GM23338 (cell line): ENCODE measurements around the gene ACOX1. TPM values are rescaled to one million over a fixed set of nuclear protein-coding genes. Genes with fewer than 3 reads are reported as not detected.
"Not testable (repeated sequence)": the region's sequence is repeated elsewhere in the genome, so short reads cannot be mapped to it uniquely, and the experiment has no call there.

Experiments used
- ATAC-seq: fragments of 200-7000 bp; cut with Tn5 transposase; 3 replicates; pipeline ENCODE4 v1.9.1; 2020
- DNase-seq: peaks from one replicate; pipeline ENCODE4 v3.0.0-alpha.2; 2015; ENCODE audit warnings: low spot score
- H2AFZ ChIP-seq: fragments of 200-600 bp; sonication (generic); 2 replicates; pipeline ENCODE4 v1.8.0; 2016; ENCODE audit warnings: antibody characterized with exemption, mild to moderate bottlenecking, moderate library complexity
- H3F3A ChIP-seq: fragments of 200-600 bp; sonication (generic); replicated peaks from 2 replicates; pipeline ENCODE4 v1.8.0; 2017; ENCODE audit warnings: antibody characterized with exemption, mixed run types, low read depth
- H3K27ac ChIP-seq: fragments of 200-600 bp; sonication (generic); 2 replicates; pipeline ENCODE4 v1.6.1; 2016; ENCODE audit warnings: low read depth
- H3K27me3 ChIP-seq: fragments of 200-600 bp; sonication (generic); 2 replicates; pipeline ENCODE4 v1.8.0; 2016; ENCODE audit warnings: mild to moderate bottlenecking, mixed run types, moderate library complexity; ENCODE audit not compliant: insufficient read depth
- H3K36me3 ChIP-seq: fragments of 200-600 bp; sonication (generic); 2 replicates; pipeline ENCODE4 v1.8.0; 2016; ENCODE audit warnings: mild to moderate bottlenecking; ENCODE audit not compliant: insufficient read depth
- H3K4me1 ChIP-seq: fragments of 200-600 bp; sonication (generic); 2 replicates; pipeline ENCODE4 v1.8.0; 2016; ENCODE audit warnings: mild to moderate bottlenecking, moderate library complexity; ENCODE audit not compliant: insufficient read depth
- H3K4me2 ChIP-seq: fragments of 200-600 bp; sonication (generic); 2 replicates; pipeline ENCODE4 v1.7.1; 2017; ENCODE audit warnings: mixed run types
- H3K4me3 ChIP-seq: fragments of 200-600 bp; sonication (generic); 2 replicates; pipeline ENCODE4 v1.6.1; 2016; ENCODE audit warnings: mixed run types
- H3K79me2 ChIP-seq: fragments of 200-600 bp; sonication (generic); replicated peaks from 2 replicates; pipeline ENCODE4 v1.8.0; 2017; ENCODE audit warnings: mild to moderate bottlenecking; ENCODE audit not compliant: insufficient read depth
- H3K9me2 ChIP-seq: fragments of 200-600 bp; sonication (generic); 2 replicates; pipeline ENCODE4 v1.8.0; 2017; ENCODE audit not compliant: insufficient read depth
- H4K20me1 ChIP-seq: fragments of 200-600 bp; sonication (generic); replicated peaks from 2 replicates; pipeline ENCODE4 v1.8.0; 2017; ENCODE audit warnings: mild to moderate bottlenecking; ENCODE audit not compliant: insufficient read depth
- H3K27ac Mint-ChIP-seq: 2 replicates; pipeline ENCODE4 v1.8.0; 2020; ENCODE audit warnings: inconsistent platforms, mild to moderate bottlenecking, moderate library complexity, mixed read lengths
- H3K27me3 Mint-ChIP-seq: 3 replicates; pipeline ENCODE4 v1.8.0; 2022; ENCODE audit warnings: low read depth, mild to moderate bottlenecking, moderate library complexity, mixed read lengths, inconsistent platforms; ENCODE audit not compliant: insufficient read depth, poor library complexity
- H3K36me3 Mint-ChIP-seq: 3 replicates; pipeline ENCODE4 v1.8.0; 2021; ENCODE audit warnings: low read depth, mild to moderate bottlenecking, inconsistent platforms, moderate library complexity, mixed read lengths
- H3K4me1 Mint-ChIP-seq: 3 replicates; pipeline ENCODE4 v1.8.0; 2020; ENCODE audit warnings: mild to moderate bottlenecking, inconsistent platforms, mixed read lengths
- H3K4me3 Mint-ChIP-seq: 3 replicates; pipeline ENCODE4 v1.8.0; 2021; ENCODE audit warnings: moderate library complexity, mild to moderate bottlenecking, inconsistent platforms, mixed read lengths
- H3K9me3 Mint-ChIP-seq: 3 replicates; pipeline ENCODE4 v1.8.0; 2020; ENCODE audit warnings: moderate library complexity, mild to moderate bottlenecking, inconsistent platforms, mixed read lengths
- CREB1 ChIP-seq: fragments of 250-450 bp; sonication (Bioruptor Pico); IDR thresholded peaks from 2 replicates; pipeline ENCODE4 v1.5.0; 2020; ENCODE audit warnings: low read depth, mild to moderate bottlenecking, moderate library complexity
- EZH2 ChIP-seq: fragments of 200-600 bp; sonication (generic); IDR thresholded peaks from one replicate; pipeline ENCODE4 v1.8.0; 2017; ENCODE audit warnings: antibody characterized with exemption, mild to moderate bottlenecking, low read depth; ENCODE audit not compliant: unreplicated experiment
- EZH2phosphoT487 ChIP-seq: fragments of 200-600 bp; sonication (generic); IDR thresholded peaks from one replicate; pipeline ENCODE4 v1.8.1; 2018; ENCODE audit warnings: antibody characterized with exemption; ENCODE audit not compliant: unreplicated experiment
- JUNB ChIP-seq: IDR thresholded peaks from one replicate; pipeline ENCODE4 v1.6.1; 2016; ENCODE audit warnings: antibody characterized with exemption; ENCODE audit not compliant: unreplicated experiment
- NANOG ChIP-seq: IDR thresholded peaks from 2 replicates; pipeline ENCODE4 v1.6.1; 2016; ENCODE audit warnings: antibody characterized with exemption, borderline replicate concordance
- POLR2AphosphoS5 ChIP-seq: IDR thresholded peaks from 2 replicates; pipeline ENCODE4 v1.6.1; 2016; ENCODE audit warnings: antibody characterized with exemption, low read depth
- STAT1 ChIP-seq: IDR thresholded peaks from one replicate; pipeline ENCODE4 v1.6.1; 2016; ENCODE audit warnings: antibody characterized with exemption; ENCODE audit not compliant: unreplicated experiment
- ZNF114 ChIP-seq: fragments of 250-450 bp; sonication (Bioruptor Pico); IDR thresholded peaks from 2 replicates; pipeline ENCODE4 v1.5.0; 2020; ENCODE audit warnings: mild to moderate bottlenecking, moderate library complexity
- polyA plus RNA-seq: library from polyadenylated mRNA; unstranded; fragments of >200 nt; fragmentation: Nextera tagmentation; extraction: Ambion mirVana; gene quantifications from 2 replicates; pipeline ENCODE4 v1.2.1, GENCODE V29; 2016
- total RNA-seq: library from RNA; depleted of rRNA; stranded (reverse); fragments of >200 nt; shearing (Covaris generic); gene quantifications from 2 replicates; pipeline ENCODE4 v1.2.3, GENCODE V29; 2014
- TF ChIP-seq, protein P1 (sequence below): IDR thresholded peaks from 2 replicates; pipeline ENCODE4 v1.6.1; 2016; ENCODE audit warnings: antibody characterized with exemption
- TF ChIP-seq, protein P2 (sequence below), 2 experiments: fragments of 200-600 bp in 1 of 2; sonication (generic) in 1 of 2; conservative IDR thresholded peaks; 2 replicates each; pipeline versions ENCODE4 v1.5.1 to v1.6.1; 2016 to 2017; ENCODE audit warnings: antibody characterized with exemption in 2 of 2, low read depth in 2 of 2, mild to moderate bottlenecking in 2 of 2, moderate library complexity in 1 of 2
- TF ChIP-seq, protein P3 (sequence below): IDR thresholded peaks from one replicate; pipeline ENCODE4 v1.6.1; 2018; ENCODE audit warnings: antibody characterized with exemption; ENCODE audit not compliant: unreplicated experiment

Gene ACOX1
- total and polyA plus RNA-seq, 2 experiments from 2014 or later = 12.8 to 32.9 TPM

DNA sequence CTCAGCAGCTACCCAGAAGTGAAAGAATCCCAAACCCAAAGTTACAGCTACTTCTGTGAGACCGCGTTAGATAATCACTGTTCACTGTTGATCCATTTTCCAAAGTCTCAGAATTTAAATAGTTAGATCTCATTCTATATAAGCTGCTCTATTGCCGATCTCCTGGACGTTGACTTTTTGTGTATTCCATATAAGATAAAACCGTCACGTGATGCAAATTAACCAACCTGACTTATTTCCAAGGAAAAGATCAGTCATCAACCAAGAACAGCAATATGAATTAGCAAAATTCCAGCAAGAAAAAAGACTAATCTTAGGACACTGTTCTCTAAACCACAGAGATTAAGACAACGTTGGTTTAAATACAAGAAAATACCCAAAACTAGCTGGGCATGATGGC is 8.3 kb downstream of the ACOX1 start (continued):
- TF ChIP-seq, protein P1, sequence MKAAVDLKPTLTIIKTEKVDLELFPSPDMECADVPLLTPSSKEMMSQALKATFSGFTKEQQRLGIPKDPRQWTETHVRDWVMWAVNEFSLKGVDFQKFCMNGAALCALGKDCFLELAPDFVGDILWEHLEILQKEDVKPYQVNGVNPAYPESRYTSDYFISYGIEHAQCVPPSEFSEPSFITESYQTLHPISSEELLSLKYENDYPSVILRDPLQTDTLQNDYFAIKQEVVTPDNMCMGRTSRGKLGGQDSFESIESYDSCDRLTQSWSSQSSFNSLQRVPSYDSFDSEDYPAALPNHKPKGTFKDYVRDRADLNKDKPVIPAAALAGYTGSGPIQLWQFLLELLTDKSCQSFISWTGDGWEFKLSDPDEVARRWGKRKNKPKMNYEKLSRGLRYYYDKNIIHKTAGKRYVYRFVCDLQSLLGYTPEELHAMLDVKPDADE = no peak

DNA sequence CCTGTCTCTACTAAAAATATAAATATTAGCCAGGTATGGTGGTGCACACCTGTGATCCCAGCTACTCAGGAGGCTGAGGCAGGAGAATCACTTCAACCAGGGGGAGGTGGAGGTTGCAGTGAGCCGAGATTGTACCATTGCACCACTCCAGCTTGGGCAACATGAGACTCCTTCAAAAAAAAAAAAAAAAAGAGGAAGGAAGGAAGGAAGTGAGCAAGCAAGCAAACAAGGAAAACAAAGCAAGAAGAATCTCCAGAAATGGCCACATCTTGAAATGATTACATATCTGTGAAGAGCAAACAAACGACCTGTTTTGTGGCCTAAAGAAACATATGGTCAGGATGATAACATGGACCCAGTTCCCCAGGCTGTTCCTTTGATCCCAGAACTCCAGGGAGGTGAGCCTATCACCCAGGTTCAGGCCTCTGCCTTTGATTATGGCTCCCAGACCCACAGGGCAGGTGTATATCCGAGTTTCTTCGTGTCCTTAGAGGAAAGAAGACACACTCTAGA is 8.9 kb downstream of the ACOX1 start:
- Histone ChIP-seq H3K4me2 (no peak overlapping the region), H3K4me1 (no peaks in the 10 kb centered on the region), H3K27ac (peak overlapping the region; percentile 46), H3K27me3 (no peaks in the 10 kb centered on the region), H3K79me2 (peaks cover 86% of the 10 kb centered on the region), H3F3A (0 out of 2 replicates have a peak, but pooled peaks cover 2% of the 10 kb centered on the region), H4K20me1 (peaks cover 12% of the 10 kb centered on the region; the same call in 1 of the 2 replicates), H2AFZ (no peak overlapping the region), H3K36me3 (no peaks in the 10 kb centered on the region), H3K9me2 (no peaks in the 10 kb centered on the region), H3K4me3 (no peak overlapping the region)
- H3K4me1 Mint-ChIP-seq = no peaks in the 10 kb centered on the region
- H3K4me3 Mint-ChIP-seq = no peak overlapping the region
- TF ChIP-seq POLR2AphosphoS5 (no peak), ZNF114 (CRISPR knock-in tag) (no peak), NANOG (no peak), JUNB (no peak), STAT1 (no peak), EZH2phosphoT487 (no peak), EZH2 (no peak), CREB1 (no peak)
- TF ChIP-seq, protein P2, sequence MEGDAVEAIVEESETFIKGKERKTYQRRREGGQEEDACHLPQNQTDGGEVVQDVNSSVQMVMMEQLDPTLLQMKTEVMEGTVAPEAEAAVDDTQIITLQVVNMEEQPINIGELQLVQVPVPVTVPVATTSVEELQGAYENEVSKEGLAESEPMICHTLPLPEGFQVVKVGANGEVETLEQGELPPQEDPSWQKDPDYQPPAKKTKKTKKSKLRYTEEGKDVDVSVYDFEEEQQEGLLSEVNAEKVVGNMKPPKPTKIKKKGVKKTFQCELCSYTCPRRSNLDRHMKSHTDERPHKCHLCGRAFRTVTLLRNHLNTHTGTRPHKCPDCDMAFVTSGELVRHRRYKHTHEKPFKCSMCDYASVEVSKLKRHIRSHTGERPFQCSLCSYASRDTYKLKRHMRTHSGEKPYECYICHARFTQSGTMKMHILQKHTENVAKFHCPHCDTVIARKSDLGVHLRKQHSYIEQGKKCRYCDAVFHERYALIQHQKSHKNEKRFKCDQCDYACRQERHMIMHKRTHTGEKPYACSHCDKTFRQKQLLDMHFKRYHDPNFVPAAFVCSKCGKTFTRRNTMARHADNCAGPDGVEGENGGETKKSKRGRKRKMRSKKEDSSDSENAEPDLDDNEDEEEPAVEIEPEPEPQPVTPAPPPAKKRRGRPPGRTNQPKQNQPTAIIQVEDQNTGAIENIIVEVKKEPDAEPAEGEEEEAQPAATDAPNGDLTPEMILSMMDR (conservative IDR thresholded peaks at IDR 0.05; ENCODE audit: low read depth in 2 of 2) = no peak
- TF ChIP-seq, protein P3, sequence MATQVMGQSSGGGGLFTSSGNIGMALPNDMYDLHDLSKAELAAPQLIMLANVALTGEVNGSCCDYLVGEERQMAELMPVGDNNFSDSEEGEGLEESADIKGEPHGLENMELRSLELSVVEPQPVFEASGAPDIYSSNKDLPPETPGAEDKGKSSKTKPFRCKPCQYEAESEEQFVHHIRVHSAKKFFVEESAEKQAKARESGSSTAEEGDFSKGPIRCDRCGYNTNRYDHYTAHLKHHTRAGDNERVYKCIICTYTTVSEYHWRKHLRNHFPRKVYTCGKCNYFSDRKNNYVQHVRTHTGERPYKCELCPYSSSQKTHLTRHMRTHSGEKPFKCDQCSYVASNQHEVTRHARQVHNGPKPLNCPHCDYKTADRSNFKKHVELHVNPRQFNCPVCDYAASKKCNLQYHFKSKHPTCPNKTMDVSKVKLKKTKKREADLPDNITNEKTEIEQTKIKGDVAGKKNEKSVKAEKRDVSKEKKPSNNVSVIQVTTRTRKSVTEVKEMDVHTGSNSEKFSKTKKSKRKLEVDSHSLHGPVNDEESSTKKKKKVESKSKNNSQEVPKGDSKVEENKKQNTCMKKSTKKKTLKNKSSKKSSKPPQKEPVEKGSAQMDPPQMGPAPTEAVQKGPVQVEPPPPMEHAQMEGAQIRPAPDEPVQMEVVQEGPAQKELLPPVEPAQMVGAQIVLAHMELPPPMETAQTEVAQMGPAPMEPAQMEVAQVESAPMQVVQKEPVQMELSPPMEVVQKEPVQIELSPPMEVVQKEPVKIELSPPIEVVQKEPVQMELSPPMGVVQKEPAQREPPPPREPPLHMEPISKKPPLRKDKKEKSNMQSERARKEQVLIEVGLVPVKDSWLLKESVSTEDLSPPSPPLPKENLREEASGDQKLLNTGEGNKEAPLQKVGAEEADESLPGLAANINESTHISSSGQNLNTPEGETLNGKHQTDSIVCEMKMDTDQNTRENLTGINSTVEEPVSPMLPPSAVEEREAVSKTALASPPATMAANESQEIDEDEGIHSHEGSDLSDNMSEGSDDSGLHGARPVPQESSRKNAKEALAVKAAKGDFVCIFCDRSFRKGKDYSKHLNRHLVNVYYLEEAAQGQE = no peak
- H3K27me3 Mint-ChIP-seq = peaks cover 1% of the 10 kb centered on the region
- H3K27ac Mint-ChIP-seq = no peak overlapping the region
- ATAC-seq (no peak), DNase-seq (no peak)
- H3K9me3 Mint-ChIP-seq = no peaks in the 10 kb centered on the region
- H3K36me3 Mint-ChIP-seq = peaks cover 28% of the 10 kb centered on the region

DNA sequence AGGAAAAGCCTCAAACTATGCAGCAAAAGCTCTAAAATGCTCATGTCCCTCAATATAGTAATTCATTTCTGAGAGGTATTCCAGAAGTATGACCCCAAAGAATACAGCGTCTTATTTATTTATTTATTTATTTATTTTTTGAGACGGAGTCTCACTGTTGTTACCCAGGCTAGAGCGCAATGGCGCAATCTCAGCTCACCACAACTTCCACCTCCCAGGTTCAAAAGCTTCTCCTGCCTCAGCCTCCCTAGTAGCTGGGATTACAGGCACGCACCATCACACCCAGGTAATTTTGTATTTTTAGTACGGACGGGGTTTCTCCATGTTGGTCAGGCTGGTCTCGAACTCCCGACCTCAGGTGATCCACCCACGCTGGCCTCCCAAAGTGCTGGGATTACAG is 9.9 kb downstream of the ACOX1 start:
- not testable (repeated sequence) for H3K27me3 Mint-ChIP-seq, H3K4me2 ChIP-seq, H3K4me1 ChIP-seq, DNase-seq, H3K4me1 Mint-ChIP-seq, H3K27ac ChIP-seq, H3K9me3 Mint-ChIP-seq, H3K9me2 ChIP-seq, H3K4me3 ChIP-seq, ATAC-seq, H3K27ac Mint-ChIP-seq, H2AFZ ChIP-seq, H3K36me3 ChIP-seq, H3K4me3 Mint-ChIP-seq, H3F3A ChIP-seq, H3K27me3 ChIP-seq
- H3K79me2 ChIP-seq = peaks cover 87% of the 10 kb centered on the region
- H3K36me3 Mint-ChIP-seq = peaks cover 31% of the 10 kb centered on the region
- peaks cover 12% of the 10 kb centered on the region; the same call in 1 of the 2 replicates for H4K20me1 ChIP-seq
